Osteoblast (primary cell): Measurements from ENCODE around the gene POU6F2. TPM values are rescaled to one million over a fixed set of nuclear protein-coding genes. Genes with fewer than 3 reads are reported as not detected.

Experiments
- DNase-seq: peaks from one replicate; pipeline ENCODE4 v3.0.0; 2011; ENCODE audit warnings: low spot score, mixed read lengths; ENCODE audit not compliant: insufficient read length; ENCODE audit errors: missing footprints
- H2AFZ ChIP-seq: 2 replicates; pipeline ENCODE4 v1.6.0; 2011; ENCODE audit warnings: mild to moderate bottlenecking, low read length
- H3K27ac ChIP-seq: 2 replicates; pipeline ENCODE4 v1.5.1; 2011; ENCODE audit warnings: mild to moderate bottlenecking, low read depth, low read length, moderate library complexity
- H3K27me3 ChIP-seq: 2 replicates; pipeline ENCODE4 v1.6.0; 2012; ENCODE audit warnings: mild to moderate bottlenecking, control low read depth, inconsistent platforms, low read length, moderate library complexity; ENCODE audit not compliant: insufficient read depth
- H3K36me3 ChIP-seq: 2 replicates; pipeline ENCODE4 v1.5.1; 2011; ENCODE audit warnings: mild to moderate bottlenecking, low read length, control low read depth, moderate library complexity; ENCODE audit not compliant: insufficient read depth
- H3K4me1 ChIP-seq: 2 replicates; pipeline ENCODE4 v1.5.1; 2011; ENCODE audit warnings: mild to moderate bottlenecking, low read length, control low read depth, moderate library complexity; ENCODE audit not compliant: insufficient read depth
- H3K4me2 ChIP-seq: 2 replicates; pipeline ENCODE4 v1.6.0; 2011; ENCODE audit warnings: mild to moderate bottlenecking, low read length; ENCODE audit not compliant: insufficient read depth
- H3K4me3 ChIP-seq: fragments of 200-600 bp; sonication (generic); 3 replicates; pipeline ENCODE4 v1.5.1; 2012; ENCODE audit warnings: mild to moderate bottlenecking, low read length, inconsistent platforms; ENCODE audit not compliant: insufficient read depth
- H3K79me2 ChIP-seq: 2 replicates; pipeline ENCODE4 v1.6.0; 2012; ENCODE audit warnings: mild to moderate bottlenecking, low read length, control low read depth, inconsistent platforms; ENCODE audit not compliant: insufficient read depth
- H3K9me3 ChIP-seq: 2 replicates; pipeline ENCODE4 v1.5.1; 2011; ENCODE audit warnings: low read depth, low read length, control low read depth
- H4K20me1 ChIP-seq: 2 replicates; pipeline ENCODE4 v1.6.0; 2012; ENCODE audit warnings: mild to moderate bottlenecking, low read length, control low read depth; ENCODE audit not compliant: insufficient read depth
- total RNA-seq: library from RNA; depleted of rRNA; stranded (reverse); fragments of >200 nt; gene quantifications from 2 replicates; pipeline ENCODE4 v1.2.3, GENCODE V29; 2012
- TF ChIP-seq, protein P1 (sequence below): IDR thresholded peaks from 2 replicates; pipeline ENCODE4 v1.5.1; 2011; ENCODE audit warnings: mild to moderate bottlenecking, low read depth, low read length, moderate library complexity; ENCODE audit errors: extremely low read depth

Gene POU6F2
- total RNA-seq, 1 donor, result not detected

- no peaks in the 10 kb centered on the region for H3K36me3 ChIP-seq
- no peaks in the 10 kb centered on the region for H3K27me3 ChIP-seq
- no peaks in the 10 kb centered on the region for H4K20me1 ChIP-seq
- H3K79me2 ChIP-seq, result no peaks in the 10 kb centered on the region
- no peak overlapping the region for H3K4me3 ChIP-seq
- TF ChIP-seq, protein P1, sequence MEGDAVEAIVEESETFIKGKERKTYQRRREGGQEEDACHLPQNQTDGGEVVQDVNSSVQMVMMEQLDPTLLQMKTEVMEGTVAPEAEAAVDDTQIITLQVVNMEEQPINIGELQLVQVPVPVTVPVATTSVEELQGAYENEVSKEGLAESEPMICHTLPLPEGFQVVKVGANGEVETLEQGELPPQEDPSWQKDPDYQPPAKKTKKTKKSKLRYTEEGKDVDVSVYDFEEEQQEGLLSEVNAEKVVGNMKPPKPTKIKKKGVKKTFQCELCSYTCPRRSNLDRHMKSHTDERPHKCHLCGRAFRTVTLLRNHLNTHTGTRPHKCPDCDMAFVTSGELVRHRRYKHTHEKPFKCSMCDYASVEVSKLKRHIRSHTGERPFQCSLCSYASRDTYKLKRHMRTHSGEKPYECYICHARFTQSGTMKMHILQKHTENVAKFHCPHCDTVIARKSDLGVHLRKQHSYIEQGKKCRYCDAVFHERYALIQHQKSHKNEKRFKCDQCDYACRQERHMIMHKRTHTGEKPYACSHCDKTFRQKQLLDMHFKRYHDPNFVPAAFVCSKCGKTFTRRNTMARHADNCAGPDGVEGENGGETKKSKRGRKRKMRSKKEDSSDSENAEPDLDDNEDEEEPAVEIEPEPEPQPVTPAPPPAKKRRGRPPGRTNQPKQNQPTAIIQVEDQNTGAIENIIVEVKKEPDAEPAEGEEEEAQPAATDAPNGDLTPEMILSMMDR, result no peak
- no peaks in the 10 kb centered on the region for H3K4me1 ChIP-seq
- no peak overlapping the region for H3K4me2 ChIP-seq
- no peak overlapping the region for H2AFZ ChIP-seq
- no peak for DNase-seq
- no peak overlapping the region for H3K27ac ChIP-seq
- no peaks in the 10 kb centered on the region for H3K9me3 ChIP-seq
Measured at GRCh38 chr7:39051707-39052106, 74.0 kb downstream of the POU6F2 start.

DNA sequence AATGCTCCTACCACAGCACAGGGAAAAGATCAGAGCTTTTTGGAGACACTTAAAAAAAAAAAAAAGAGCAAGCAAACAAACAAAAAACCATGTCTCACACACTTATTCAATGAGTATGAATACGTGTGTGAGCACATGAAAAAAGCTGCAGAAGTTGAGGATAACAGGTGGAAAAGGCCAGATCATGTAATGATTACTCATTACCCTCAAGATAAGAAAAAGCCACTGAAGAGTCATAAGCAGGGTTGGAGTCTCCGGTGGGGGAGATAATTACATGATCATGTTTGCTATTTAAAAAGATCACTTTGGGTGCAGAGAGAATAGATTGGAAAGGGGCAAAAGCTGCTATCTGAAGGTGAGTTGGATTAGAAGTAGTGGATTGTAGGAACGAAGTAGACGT lies 77.0 kb downstream of the POU6F2 start:
- Histone ChIP-seq H3K9me3 (no peaks in the 10 kb centered on the region), H3K27me3 (no peaks in the 10 kb centered on the region), H4K20me1 (no peaks in the 10 kb centered on the region), H3K4me1 (no peaks in the 10 kb centered on the region), H3K27ac (no peak overlapping the region), H3K79me2 (no peaks in the 10 kb centered on the region), H3K36me3 (no peaks in the 10 kb centered on the region), H2AFZ (no peak overlapping the region), H3K4me2 (no peak overlapping the region), H3K4me3 (no peak overlapping the region)
- TF ChIP-seq, protein P1, result no peak
- DNase-seq, result no peak

DNA sequence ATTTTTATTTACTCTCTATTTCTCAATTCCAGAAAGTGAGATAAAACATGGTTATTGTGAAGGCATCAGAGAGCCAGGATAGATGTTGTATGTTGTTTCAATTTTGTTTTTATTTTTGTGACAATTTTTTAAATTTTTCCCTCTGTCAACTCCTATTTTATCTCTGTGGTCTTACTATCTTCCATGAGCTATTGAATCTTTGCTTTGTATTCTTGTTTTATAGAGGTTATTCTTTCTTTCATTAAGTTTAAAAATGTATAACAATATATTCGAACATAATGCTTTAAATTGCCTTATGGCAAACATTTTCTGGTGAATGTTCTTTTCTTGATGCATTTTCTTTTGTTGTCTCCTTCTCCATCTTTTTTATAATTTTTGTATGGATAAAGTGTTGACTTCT lies 78.4 kb downstream of the POU6F2 start:
- Histone ChIP-seq H3K4me2 (no peak overlapping the region), H4K20me1 (no peaks in the 10 kb centered on the region), H3K4me1 (no peaks in the 10 kb centered on the region), H3K9me3 (no peaks in the 10 kb centered on the region), H3K79me2 (no peaks in the 10 kb centered on the region), H3K36me3 (no peaks in the 10 kb centered on the region), H3K27me3 (no peaks in the 10 kb centered on the region), H3K27ac (no peak overlapping the region), H3K4me3 (no peak overlapping the region), H2AFZ (no peak overlapping the region)
- no peak for DNase-seq
- TF ChIP-seq, protein P1, result no peak

GRCh38 chr7:39062811-39063210 lies 85.1 kb downstream of the POU6F2 start:
- no peaks in the 10 kb centered on the region for H3K79me2 ChIP-seq
- TF ChIP-seq, protein P1, result no peak
- no peaks in the 10 kb centered on the region for H3K36me3 ChIP-seq
- H4K20me1 ChIP-seq, result no peaks in the 10 kb centered on the region
- H3K4me2 ChIP-seq, result no peak overlapping the region
- H3K4me3 ChIP-seq, result no peak overlapping the region
- no peak overlapping the region for H2AFZ ChIP-seq
- no peaks in the 10 kb centered on the region for H3K4me1 ChIP-seq
- no peaks in the 10 kb centered on the region for H3K9me3 ChIP-seq
- DNase-seq, result no peak
- no peaks in the 10 kb centered on the region for H3K27me3 ChIP-seq
- no peak overlapping the region for H3K27ac ChIP-seq
